Small intestine (tissue), 7 donors: ENCODE measurements around the gene ZNF384. TPM values are rescaled to one million over a fixed set of nuclear protein-coding genes. Genes with fewer than 3 reads are reported as not detected.

Experiments used
- DNase-seq, 2 donors: peaks; one replicate each; pipeline versions ENCODE4 v3.0.0 to v3.0.0-alpha.2; 2013
- FAIRE-seq: peaks from 2 replicates; lab custom pipeline; 2012; peaks lifted over from hg19 to GRCh38; lab: Jason Lieb, UNC
- H3K27ac ChIP-seq, 3 donors: one replicate each; pipeline ENCODE4 v1.5.1; 2013; ENCODE audit warnings: low read length in 2 of 3, mild to moderate bottlenecking in 2 of 3, control low read depth in 1 of 3, inconsistent platforms in 1 of 3, low read depth in 1 of 3, moderate library complexity in 1 of 3
- H3K27me3 ChIP-seq, 3 donors: one replicate each; pipeline ENCODE4 v1.6.1; 2013; ENCODE audit warnings: low read length in 3 of 3, inconsistent platforms in 1 of 3; ENCODE audit not compliant: control insufficient read depth in 3 of 3, insufficient read depth in 3 of 3
- H3K36me3 ChIP-seq, 3 donors: one replicate each; pipeline ENCODE4 v1.6.1; 2013; ENCODE audit warnings: low read length in 3 of 3, inconsistent platforms in 1 of 3, low read depth in 1 of 3, mild to moderate bottlenecking in 1 of 3, moderate library complexity in 1 of 3; ENCODE audit not compliant: control insufficient read depth in 3 of 3, insufficient read depth in 2 of 3
- H3K4me1 ChIP-seq, 3 donors: one replicate each; pipeline ENCODE4 v1.6.1; 2013; ENCODE audit warnings: low read length in 2 of 3, inconsistent platforms in 1 of 3, low read depth in 1 of 3, mild to moderate bottlenecking in 1 of 3, moderate library complexity in 1 of 3; ENCODE audit not compliant: control insufficient read depth in 3 of 3, insufficient read depth in 2 of 3
- H3K4me3 ChIP-seq, 3 donors: one replicate each; pipeline ENCODE4 v1.5.1; 2013; ENCODE audit warnings: low read length in 3 of 3, control low read depth in 1 of 3, inconsistent platforms in 1 of 3, low read depth in 1 of 3, mild to moderate bottlenecking in 1 of 3, moderate library complexity in 1 of 3
- H3K9me3 ChIP-seq, 2 donors: one replicate each; pipeline ENCODE4 v1.6.1; 2013; ENCODE audit warnings: low read depth in 1 of 2, low read length in 1 of 2; ENCODE audit not compliant: control insufficient read depth in 2 of 2, insufficient read depth in 1 of 2
- WGBS, 3 donors: extraction: QIAGEN DNeasy Blood & Tissue Kit; methylation state at CpG; one replicate each; pipeline ENCODE4 v1.1.7; 2013; 5-methylcytosine and 5-hydroxymethylcytosine counted together
- polyA plus RNA-seq, 4 donors: library from polyadenylated mRNA; stranded (reverse) in 3 of 4; unstranded in 1 of 4; fragments of 200-250 nt in 3 of 4; fragments of 120-200 nt in 1 of 4; gene quantifications; one replicate each; pipeline versions ENCODE4 v1.2.1 to v1.2.3, GENCODE V29; 2013
- donor health status: healthy with polysubstance abuse.
- donor health status: control.
- donor health status: control.
- donor health status: Bipolar disorder and iron deficiency.
- donor health status: healthy.

Gene ZNF384
- polyA plus RNA-seq, 4 donors, result 26.2 to 82.3 (median 34.6) TPM

DNA sequence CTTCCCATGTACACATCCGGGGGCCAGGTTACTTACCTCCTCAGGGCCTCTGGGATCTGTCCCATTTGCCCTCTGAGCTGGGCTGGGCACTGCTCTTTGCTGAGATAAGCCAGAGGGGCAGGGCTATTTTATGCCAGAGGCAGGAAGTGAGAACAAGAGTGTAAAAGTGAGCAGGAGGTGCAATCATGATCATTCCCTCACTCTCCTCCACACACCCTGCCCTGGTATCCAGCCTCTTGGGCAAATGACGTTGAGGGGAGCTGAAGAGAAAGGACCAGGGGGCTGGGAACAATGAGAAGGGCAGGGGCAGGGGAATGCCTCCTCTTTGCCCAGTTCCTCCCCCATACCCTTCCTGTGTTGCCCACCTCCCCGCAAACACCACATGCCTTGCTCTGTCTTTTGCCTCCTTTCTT is 57.6 kb downstream of the ZNF384 start:
- Histone ChIP-seq H3K4me3 (peak overlapping the region in 2 of 3 donors; percentile 12 to 36), H3K9me3 (no peaks in the 10 kb centered on the region), H3K27ac (peak overlapping the region; percentile 89 to 93 (median 92)), H3K36me3 (peaks cover 0 to 10% (median 0%) of the 10 kb centered on the region in 3 donors), H3K4me1 (peaks cover 4 to 63% (median 4%) of the 10 kb centered on the region in 3 donors), H3K27me3 (no peaks in the 10 kb centered on the region)
- DNase-seq (peak; percentile 94 to 97), FAIRE-seq (no peak)
- 37 to 65% (median 51%) methylated on average over 3 of the region's 3 CpGs for WGBS, 3 donors

DNA sequence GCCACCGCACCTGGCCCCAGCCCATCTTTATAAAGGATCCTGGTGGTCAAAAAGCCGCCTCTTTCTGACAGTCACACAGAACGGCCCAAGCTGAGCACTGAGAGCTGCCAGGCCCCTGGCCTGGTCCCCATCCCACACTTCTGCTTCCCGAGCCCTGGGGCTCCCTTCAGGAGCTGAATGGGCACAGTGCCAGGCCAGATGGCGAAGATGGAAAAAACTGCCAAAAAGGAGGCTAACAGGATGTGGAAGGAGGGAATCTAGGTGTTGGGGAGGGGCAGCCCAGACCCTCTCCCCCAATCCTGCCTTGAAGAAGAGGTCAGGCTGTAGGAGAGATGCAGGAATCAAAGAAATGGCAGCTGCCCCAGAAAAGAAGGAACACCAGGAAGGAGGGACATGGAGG is 58.4 kb downstream of the ZNF384 start:
- Histone ChIP-seq H3K4me1 (peaks cover 2 to 61% (median 4%) of the 10 kb centered on the region in 3 donors), H3K27me3 (no peaks in the 10 kb centered on the region), H3K9me3 (no peaks in the 10 kb centered on the region), H3K27ac (peak overlapping the region; percentile 89 to 93 (median 92)), H3K36me3 (peaks cover 0 to 16% (median 0%) of the 10 kb centered on the region in 3 donors), H3K4me3 (peak overlapping the region in 1 of 3 donors; percentile 12)
- FAIRE-seq, result no peak
- no peak for DNase-seq
- 41 to 51% (median 50%) methylated on average over 5 of the region's 5 CpGs for WGBS, 3 donors

DNA sequence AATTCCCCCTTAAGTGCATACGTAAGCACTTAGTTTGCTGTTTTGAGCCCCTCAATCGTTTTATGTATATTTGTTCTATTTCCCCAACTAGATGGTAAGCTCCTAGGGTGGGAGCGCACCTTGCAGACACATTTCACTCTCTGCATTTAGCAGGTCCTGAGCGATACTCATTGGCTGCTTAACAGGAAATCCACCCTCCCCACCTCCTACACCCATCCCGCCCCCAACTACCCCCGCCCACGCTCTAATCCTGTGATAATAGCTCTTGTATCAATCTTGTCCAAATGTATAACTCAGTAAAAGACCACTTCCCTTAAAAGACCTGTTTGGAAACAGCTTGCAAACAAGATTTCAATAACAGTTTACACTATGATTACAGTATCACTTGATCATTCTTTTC is 61.6 kb downstream of the ZNF384 start:
- 46 to 65% (median 59%) methylated on average over 7 of the region's 7 CpGs for WGBS, 3 donors
- peaks cover 0 to 37% (median 4%) of the 10 kb centered on the region in 3 donors for H3K4me1 ChIP-seq
- H3K9me3 ChIP-seq, result no peaks in the 10 kb centered on the region
- no peak overlapping the region for H3K4me3 ChIP-seq
- no peaks in the 10 kb centered on the region for H3K27me3 ChIP-seq
- peaks cover 0 to 23% (median 0%) of the 10 kb centered on the region in 3 donors for H3K36me3 ChIP-seq
- no peak for FAIRE-seq
- no peak overlapping the region for H3K27ac ChIP-seq
- no peak for DNase-seq

DNA sequence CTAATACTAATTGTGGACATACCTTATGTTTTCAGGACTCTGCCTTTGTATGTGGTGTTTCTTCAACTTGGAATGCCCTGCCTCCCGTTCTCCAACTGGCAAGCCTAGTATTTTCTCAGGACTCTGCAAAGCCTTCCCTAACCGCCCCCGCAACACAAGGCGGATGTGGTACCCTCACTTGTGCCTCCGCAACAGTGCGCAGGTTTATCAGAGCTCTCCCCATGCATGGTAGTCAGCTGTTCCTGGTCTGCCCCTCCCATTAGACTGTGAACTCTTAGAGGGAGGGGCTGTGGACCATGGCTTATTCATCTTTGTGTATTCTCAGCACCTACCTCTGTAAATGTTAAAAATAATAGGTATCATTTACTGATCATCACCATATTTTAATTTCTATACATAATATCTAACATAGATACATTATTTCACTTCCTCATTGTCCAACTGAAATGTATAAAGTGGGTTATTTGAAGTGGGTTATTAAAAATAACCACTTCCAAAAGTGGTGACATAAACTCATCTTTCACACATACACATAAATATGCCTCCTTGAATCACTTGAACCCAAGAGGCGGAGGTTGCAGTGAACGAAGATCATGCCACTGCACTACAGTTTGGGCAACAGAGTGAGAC is 62.4 kb downstream of the ZNF384 start:
- no peak overlapping the region for H3K4me3 ChIP-seq
- H3K27me3 ChIP-seq, result no peaks in the 10 kb centered on the region
- no peaks in the 10 kb centered on the region for H3K9me3 ChIP-seq
- H3K27ac ChIP-seq, result peak overlapping the region; percentile 30 to 58 (median 49)
- no peak for FAIRE-seq
- DNase-seq, result peak; percentile 66 to 80
- H3K36me3 ChIP-seq, result peaks cover 0 to 23% (median 0%) of the 10 kb centered on the region in 3 donors
- 39 to 73% (median 57%) methylated on average over 8 of the region's 8 CpGs for WGBS, 3 donors
- H3K4me1 ChIP-seq, result peaks cover 0 to 29% (median 2%) of the 10 kb centered on the region in 3 donors

DNA sequence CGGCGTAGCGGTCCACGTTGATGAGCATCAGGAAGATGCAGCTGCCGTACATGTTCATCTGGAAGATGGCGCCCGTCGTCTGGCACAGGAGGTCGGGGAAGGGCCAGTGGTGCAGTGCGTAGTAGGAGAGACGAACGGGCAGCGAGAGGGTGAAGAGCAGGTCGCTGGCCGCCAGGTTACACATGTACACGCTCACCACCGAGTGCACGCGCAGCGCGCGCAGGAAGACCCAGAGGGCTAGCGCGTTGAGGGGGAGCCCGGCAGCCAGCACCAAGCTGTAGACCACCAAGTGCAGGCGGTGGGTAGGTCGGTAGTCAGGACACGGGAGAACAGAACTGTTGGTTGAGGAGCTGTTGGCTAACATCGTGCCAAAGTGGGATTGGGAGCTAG is 68.3 kb downstream of the ZNF384 start:
- DNase-seq (no peak), FAIRE-seq (no peak)
- 87 to 97% (median 92%) methylated on average over 29 of the region's 29 CpGs for WGBS, 3 donors
- no peaks in the 10 kb centered on the region for H3K27me3 ChIP-seq
- no peaks in the 10 kb centered on the region for H3K9me3 ChIP-seq
- peaks cover 0 to 34% (median 10%) of the 10 kb centered on the region in 3 donors for H3K36me3 ChIP-seq
- H3K4me3 ChIP-seq, result no peak overlapping the region
- peaks cover 0 to 4% (median 0%) of the 10 kb centered on the region in 3 donors for H3K4me1 ChIP-seq
- H3K27ac ChIP-seq, result no peak overlapping the region

DNA sequence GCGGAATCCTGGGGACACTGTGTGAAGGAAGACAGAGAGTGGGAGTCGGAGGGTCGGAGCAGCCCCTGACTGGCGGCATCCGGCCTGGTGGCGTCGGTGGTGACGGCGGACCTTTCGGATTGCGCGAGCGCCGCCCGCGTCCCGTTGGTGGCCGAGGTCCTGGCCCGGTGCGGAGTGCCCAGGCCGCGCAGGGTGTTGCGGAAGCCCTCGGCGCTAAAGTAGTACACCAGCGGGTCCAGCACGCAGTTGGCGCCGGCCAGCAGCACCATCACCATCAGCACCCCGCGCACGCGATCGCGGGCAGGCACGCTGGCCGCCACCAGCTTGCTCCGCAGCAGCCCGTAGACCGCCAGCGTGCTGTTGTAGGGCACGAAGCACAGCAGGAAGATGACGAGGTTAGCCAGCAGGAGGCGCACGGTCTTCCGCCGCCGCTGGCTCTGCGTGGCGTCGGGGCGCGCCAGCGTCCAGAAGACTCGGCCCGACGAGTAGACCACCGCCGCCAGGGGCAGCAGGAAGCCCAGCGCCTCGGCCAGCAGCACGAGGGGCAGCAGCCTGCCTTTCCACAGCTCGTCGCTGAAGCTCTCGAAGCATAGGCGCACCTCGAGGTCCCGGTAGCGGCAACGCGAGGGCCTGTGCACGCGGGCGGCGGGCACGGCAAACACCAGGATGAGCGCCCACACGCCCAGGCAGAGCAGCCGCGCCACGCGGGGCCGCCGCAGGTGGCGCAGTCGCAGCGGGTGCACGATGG is 68.9 kb downstream of the ZNF384 start:
- no peak overlapping the region for H3K4me3 ChIP-seq
- DNase-seq, result peak in 1 of 2 donors; percentile 83
- no peak for FAIRE-seq

DNA sequence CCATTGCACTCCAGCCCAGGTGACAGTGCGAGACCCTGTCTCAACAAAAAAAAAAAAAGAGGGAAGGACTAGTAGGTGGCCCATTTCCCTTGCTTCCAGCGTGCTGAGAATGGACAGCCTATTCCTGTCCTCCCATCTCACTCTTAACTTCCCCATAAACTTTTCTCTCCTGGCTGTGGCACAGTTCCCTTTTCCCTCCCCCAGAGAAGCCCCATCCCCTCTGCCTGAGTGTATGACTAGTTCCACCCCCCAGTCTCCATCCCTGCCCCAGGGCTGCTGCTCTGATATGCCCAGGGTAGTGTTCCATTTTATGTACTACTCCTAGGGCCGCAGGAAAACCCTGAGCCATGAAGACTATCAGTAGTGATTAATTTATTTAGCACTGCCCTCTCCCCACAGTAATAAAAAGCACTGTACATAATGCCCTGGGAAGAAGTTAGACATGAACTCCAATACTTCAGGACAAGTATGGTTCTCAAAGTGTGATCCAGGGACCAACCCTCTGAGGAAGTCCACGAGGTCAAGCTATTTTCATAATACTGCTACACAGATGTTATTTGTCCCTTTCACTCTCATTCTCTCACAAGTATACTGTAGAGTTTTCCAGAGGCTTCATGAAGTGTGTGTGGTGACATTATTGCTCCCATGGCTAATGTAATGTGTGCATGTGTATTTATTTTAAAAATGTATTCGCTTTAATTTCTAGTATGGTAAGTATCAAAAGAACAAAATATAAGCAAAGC is 70.5 kb downstream of the ZNF384 start:
- Histone ChIP-seq H3K27me3 (no peaks in the 10 kb centered on the region), H3K36me3 (peaks cover 0 to 26% (median 10%) of the 10 kb centered on the region in 3 donors), H3K27ac (no peak overlapping the region), H3K9me3 (no peaks in the 10 kb centered on the region), H3K4me3 (no peak overlapping the region), H3K4me1 (peaks cover 0 to 11% (median 0%) of the 10 kb centered on the region in 3 donors)
- FAIRE-seq (no peak), DNase-seq (no peak)
- 65 to 83% (median 76%) methylated on average over 5 of the region's 5 CpGs for WGBS, 3 donors

More for the DNA sequence above, 68.9 kb downstream of the ZNF384 start:
- Histone ChIP-seq H3K9me3 (no peaks in the 10 kb centered on the region), H3K27ac (no peak overlapping the region), H3K4me1 (peaks cover 0 to 4% (median 0%) of the 10 kb centered on the region in 3 donors), H3K27me3 (no peaks in the 10 kb centered on the region), H3K36me3 (peaks cover 0 to 32% (median 10%) of the 10 kb centered on the region in 3 donors)
- WGBS, 3 donors, result 55 to 88% (median 72%) methylated on average over 78 to 88 of the region's 88 CpGs
